ENCODE data around the gene TSPAN1.
"Not testable (repeated sequence)": the region's sequence is repeated elsewhere in the genome, so short reads cannot be mapped to it uniquely, and the experiment has no call there.

Gene TSPAN1

DNA sequence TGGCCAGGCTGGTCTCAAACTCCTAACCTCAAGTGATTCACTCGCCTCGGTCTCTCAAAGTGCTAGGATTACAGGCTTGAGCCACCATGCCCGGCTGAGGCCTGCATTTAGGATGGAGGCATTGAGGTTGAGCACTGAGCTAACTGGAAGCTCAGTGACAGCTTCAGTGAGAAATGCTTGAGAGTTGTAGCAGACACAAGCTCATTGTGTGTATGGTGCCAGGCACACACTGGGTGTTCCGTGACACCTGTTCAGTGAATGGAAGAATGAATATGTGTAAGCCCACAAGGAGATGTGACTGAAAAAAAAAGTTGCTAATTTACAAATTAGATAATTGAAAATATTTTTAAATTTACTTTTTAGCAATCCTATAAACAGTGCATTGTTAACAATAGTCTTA, 50.1 kb downstream of the TSPAN1 start:
- H3K9me3 Mint-ChIP-seq: no peaks in the 10 kb centered on the region
- DNase-seq: no peak
- H3K27ac Mint-ChIP-seq: no peak overlapping the region
- peaks cover 9% of the 10 kb centered on the region for H3K4me1 Mint-ChIP-seq
- H3K36me3 Mint-ChIP-seq: no peaks in the 10 kb centered on the region
- H3K27me3 Mint-ChIP-seq: peaks cover 11% of the 10 kb centered on the region
- CTCF ChIA-PET: interaction anchor here (3.0 kb wide), 1 partner anchor 189 kb away, joined by 42 read pairs; no protein-coding TSS in a partner anchor
- no peak overlapping the region for H3K4me3 Mint-ChIP-seq

- H3K27ac Mint-ChIP-seq, H3K9me3 Mint-ChIP-seq: not testable (repeated sequence)
Observed at GRCh38 chr1:46231231-46231630, 56.3 kb downstream of the TSPAN1 start.

More at GRCh38 chr1:46231231-46231630, 56.3 kb downstream of the TSPAN1 start:
- DNase-seq, H3K36me3 Mint-ChIP-seq, H3K4me1 Mint-ChIP-seq, H3K27me3 Mint-ChIP-seq, H3K4me3 Mint-ChIP-seq: not testable (repeated sequence)
- CTCF ChIA-PET: interaction anchor here (0.9 to 2.0 kb wide), 2 partner anchors 8 to 16 kb away, joined by 4 to 15 read pairs; no protein-coding TSS in a partner anchor

All from activated naive CD4-positive, alpha-beta T cell treated with anti-CD3 and anti-CD28 coated beads, Interleukin-2, amount 10 ng/mL, durations not matched to agents 7 days and 5 days (primary cell).